ENCODE measurements around the gene PRKG1. TPM values are rescaled to one million over a fixed set of nuclear protein-coding genes. Genes with fewer than 3 reads are reported as not detected.

The PRKG1 gene
- total RNA-seq, 1 experiment from 2014 or later: 0.21 TPM

DNA sequence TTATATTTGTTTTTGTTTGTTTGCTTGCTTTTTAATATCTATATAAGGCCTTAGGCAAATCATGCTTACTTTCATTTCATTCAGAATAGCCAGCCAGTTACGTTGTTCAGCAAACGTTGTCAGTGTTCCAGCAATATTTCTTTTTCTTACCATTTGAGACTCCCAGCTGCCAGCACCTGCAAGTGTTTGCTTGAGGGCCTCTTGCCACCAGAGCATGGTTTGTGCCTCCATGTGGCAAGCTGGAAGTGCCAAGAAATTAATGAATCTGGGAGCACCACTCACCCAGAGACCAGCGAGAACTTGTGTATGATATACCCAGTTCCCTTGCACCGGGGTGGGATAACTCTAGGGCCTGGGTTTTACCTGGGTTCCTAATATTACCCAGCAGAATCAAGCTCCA is 802.2 kb downstream of the PRKG1 start:
- TF ChIP-seq, protein P1, sequence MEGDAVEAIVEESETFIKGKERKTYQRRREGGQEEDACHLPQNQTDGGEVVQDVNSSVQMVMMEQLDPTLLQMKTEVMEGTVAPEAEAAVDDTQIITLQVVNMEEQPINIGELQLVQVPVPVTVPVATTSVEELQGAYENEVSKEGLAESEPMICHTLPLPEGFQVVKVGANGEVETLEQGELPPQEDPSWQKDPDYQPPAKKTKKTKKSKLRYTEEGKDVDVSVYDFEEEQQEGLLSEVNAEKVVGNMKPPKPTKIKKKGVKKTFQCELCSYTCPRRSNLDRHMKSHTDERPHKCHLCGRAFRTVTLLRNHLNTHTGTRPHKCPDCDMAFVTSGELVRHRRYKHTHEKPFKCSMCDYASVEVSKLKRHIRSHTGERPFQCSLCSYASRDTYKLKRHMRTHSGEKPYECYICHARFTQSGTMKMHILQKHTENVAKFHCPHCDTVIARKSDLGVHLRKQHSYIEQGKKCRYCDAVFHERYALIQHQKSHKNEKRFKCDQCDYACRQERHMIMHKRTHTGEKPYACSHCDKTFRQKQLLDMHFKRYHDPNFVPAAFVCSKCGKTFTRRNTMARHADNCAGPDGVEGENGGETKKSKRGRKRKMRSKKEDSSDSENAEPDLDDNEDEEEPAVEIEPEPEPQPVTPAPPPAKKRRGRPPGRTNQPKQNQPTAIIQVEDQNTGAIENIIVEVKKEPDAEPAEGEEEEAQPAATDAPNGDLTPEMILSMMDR (IDR thresholded peaks at IDR 0.05; ENCODE audit: unreplicated experiment): no peak
- no peaks in the 10 kb centered on the region for H3K9me3 Mint-ChIP-seq (ENCODE audit: low read depth, unreplicated experiment)

DNA sequence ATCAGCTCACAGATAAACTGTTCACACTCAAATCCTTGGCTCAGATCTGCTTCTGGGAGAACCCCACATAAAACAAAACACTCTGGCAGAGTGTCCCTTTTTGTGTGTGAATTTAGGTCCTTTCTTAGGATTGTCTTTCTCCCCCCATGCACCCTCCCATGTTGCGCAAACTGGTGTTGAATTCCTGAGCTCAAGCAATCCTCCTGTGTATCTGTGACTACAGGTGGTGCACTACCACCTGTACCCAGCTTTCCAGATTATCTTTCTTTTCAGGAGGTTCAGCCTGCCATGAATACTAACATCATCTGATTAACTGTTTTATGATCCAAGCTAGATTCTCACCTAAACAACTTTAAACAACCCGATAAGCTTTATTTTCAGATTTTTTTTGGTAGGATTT is 802.7 kb downstream of the PRKG1 start:
- Mint-ChIP-seq H3K4me3 (ENCODE audit: low read depth, unreplicated experiment) (no peak overlapping the region), H3K36me3 (ENCODE audit: insufficient read depth, unreplicated experiment) (no peaks in the 10 kb centered on the region), H3K27me3 (ENCODE audit: unreplicated experiment) (no peaks in the 10 kb centered on the region), H3K4me1 (ENCODE audit: low read depth, unreplicated experiment) (peaks cover 11% of the 10 kb centered on the region), H3K27ac (ENCODE audit: unreplicated experiment) (no peak overlapping the region), H3K9me3 (ENCODE audit: low read depth, unreplicated experiment) (no peaks in the 10 kb centered on the region)
- TF ChIP-seq, protein P1 (IDR thresholded peaks at IDR 0.05; ENCODE audit: unreplicated experiment): no peak
- intact Hi-C loops (cut with micrococcal nuclease; ENCODE audit: unreplicated experiment): no loop called here
- BruUV-seq (replicated peaks): no TSS peak
- DNase-seq: no peak
- CTCF ChIA-PET: no interaction called here

More for the DNA sequence above, 802.2 kb downstream of the PRKG1 start:
- intact Hi-C loops (cut with micrococcal nuclease; ENCODE audit: unreplicated experiment): no loop called here
- Mint-ChIP-seq H3K4me1 (ENCODE audit: low read depth, unreplicated experiment) (peaks cover 11% of the 10 kb centered on the region), H3K36me3 (ENCODE audit: insufficient read depth, unreplicated experiment) (no peaks in the 10 kb centered on the region), H3K27ac (ENCODE audit: unreplicated experiment) (no peak overlapping the region), H3K27me3 (ENCODE audit: unreplicated experiment) (no peaks in the 10 kb centered on the region), H3K4me3 (ENCODE audit: low read depth, unreplicated experiment) (no peak overlapping the region)
- CTCF ChIA-PET: no interaction called here
- no peak for DNase-seq
- BruUV-seq (replicated peaks): no TSS peak

DNA sequence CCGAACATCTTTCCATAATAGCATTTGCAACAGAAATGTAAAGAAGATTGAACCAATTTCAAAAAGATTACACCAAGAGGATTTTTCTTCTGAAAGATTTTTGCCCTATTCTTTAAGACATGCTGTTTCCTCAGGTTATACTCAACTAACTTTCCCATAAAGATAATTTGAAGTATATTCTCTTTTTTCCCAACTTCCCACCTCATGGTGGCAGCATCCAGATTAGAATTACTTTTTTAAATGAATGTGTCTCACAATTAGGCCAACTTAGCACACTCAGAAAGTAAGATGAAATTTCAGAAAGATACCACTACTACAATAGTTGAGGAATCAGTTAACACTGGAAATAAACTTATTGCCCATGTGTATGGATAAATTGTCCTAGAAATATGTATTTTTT is 803.3 kb downstream of the PRKG1 start:
- CTCF ChIA-PET: no interaction called here
- Mint-ChIP-seq H3K4me3 (ENCODE audit: low read depth, unreplicated experiment) (no peak overlapping the region), H3K4me1 (ENCODE audit: low read depth, unreplicated experiment) (peaks cover 11% of the 10 kb centered on the region), H3K27ac (ENCODE audit: unreplicated experiment) (no peak overlapping the region), H3K9me3 (ENCODE audit: low read depth, unreplicated experiment) (no peaks in the 10 kb centered on the region), H3K36me3 (ENCODE audit: insufficient read depth, unreplicated experiment) (no peaks in the 10 kb centered on the region), H3K27me3 (ENCODE audit: unreplicated experiment) (no peaks in the 10 kb centered on the region)
- no peak for DNase-seq
- BruUV-seq (replicated peaks): no TSS peak
- TF ChIP-seq, protein P1 (IDR thresholded peaks at IDR 0.05; ENCODE audit: unreplicated experiment): no peak
- intact Hi-C loops (cut with micrococcal nuclease; ENCODE audit: unreplicated experiment): no loop called here

DNA sequence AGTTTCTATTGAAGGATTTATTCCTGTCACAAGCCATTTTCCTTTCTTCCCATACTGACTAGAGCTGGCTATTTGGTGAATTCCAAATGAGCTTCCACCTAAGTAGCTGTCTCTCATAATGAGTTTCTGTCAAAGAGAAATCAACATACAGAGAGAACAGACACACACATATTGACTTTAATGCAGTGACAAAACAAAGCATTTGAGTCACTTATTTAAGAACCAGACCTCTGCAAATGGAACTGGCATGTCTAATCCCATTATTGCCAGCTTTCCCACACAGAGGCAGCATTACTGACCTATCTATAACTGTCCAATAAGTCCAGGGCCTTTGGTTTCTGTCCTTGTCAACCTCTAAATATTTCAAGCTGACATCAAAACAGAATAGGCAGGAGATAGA is 804.4 kb downstream of the PRKG1 start:
- no TSS peak for BruUV-seq (replicated peaks)
- Mint-ChIP-seq H3K4me1 (ENCODE audit: low read depth, unreplicated experiment) (peaks cover 11% of the 10 kb centered on the region), H3K27me3 (ENCODE audit: unreplicated experiment) (no peaks in the 10 kb centered on the region), H3K27ac (ENCODE audit: unreplicated experiment) (no peak overlapping the region), H3K9me3 (ENCODE audit: low read depth, unreplicated experiment) (no peaks in the 10 kb centered on the region), H3K36me3 (ENCODE audit: insufficient read depth, unreplicated experiment) (no peaks in the 10 kb centered on the region), H3K4me3 (ENCODE audit: low read depth, unreplicated experiment) (no peak overlapping the region)
- intact Hi-C loops (cut with micrococcal nuclease; ENCODE audit: unreplicated experiment): no loop called here
- DNase-seq: no peak
- CTCF ChIA-PET: no interaction called here
- TF ChIP-seq, protein P1 (IDR thresholded peaks at IDR 0.05; ENCODE audit: unreplicated experiment): no peak
